Stimulated activated CD8-positive, alpha-beta memory T cell treated with anti-CD3 and anti-CD28 coated beads, Interleukin-15, amount 100 ng/mL, for 4 hours (primary cell): ENCODE results near the gene SDK2.
"Not testable (repeated sequence)": the region's sequence is repeated elsewhere in the genome, so short reads cannot be mapped to it uniquely, and the experiment has no call there.

Experiments used
- DNase-seq, 2 donors: peaks; one replicate each; pipeline ENCODE4 v3.0.0-alpha.2; 2020; ENCODE audit warnings: low read depth in 2 of 2

The SDK2 gene

DNA sequence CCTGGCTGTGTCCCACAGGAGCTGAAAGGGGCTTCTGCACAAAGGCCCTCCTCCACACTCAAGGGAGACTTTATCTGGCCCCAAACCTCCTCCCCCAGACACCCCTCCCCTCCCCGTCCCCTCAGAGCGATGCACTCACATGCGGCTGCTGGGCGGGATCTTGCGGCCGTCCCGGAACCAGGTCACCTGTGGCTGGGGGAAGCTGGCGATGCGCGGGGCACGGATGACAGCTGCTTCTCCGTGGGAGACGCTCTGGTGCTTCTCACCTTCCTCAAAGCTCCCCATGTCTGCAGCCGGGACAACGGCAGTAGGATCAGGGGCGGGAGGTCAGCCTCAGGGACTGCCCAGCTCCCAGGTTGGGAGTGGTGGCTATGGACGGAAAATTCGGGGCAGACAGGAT, 188.5 kb downstream of the SDK2 start:
- no peak for DNase-seq

DNA sequence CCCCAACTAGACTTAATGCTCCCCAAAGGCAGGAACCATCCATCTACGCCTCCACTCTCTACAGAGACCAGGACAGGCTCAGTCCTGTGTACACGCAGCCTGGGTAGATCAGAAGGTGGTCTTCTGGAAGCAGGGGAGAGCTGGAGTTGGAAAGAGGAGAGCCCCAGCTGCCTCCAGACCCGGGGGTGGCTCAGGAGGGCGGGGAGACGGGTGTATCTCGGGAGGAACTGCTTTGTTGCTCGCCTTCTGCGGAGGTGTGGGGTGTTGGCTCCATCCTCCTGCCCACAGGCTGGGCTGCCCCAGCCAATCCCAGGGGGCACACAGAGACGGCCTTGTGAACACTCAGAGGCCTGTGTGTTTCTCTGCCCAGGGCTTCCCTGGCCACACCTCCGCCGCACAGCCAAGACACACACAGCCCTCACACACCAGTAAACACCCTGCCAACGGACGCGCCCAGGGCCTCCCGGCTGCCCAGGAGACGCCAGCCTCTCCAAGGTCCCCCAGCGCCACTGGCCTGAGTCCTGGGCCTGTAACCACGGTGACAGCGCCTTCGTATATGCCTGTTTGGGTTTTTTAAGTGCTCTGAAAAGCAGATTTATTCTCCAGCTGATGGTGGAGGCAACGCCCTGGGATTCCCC, 189.1 kb downstream of the SDK2 start:
- no peak for DNase-seq

- not testable (repeated sequence) for DNase-seq
Measured at GRCh38 chr17:73453494-73453893, 190.8 kb downstream of the SDK2 start.

DNA sequence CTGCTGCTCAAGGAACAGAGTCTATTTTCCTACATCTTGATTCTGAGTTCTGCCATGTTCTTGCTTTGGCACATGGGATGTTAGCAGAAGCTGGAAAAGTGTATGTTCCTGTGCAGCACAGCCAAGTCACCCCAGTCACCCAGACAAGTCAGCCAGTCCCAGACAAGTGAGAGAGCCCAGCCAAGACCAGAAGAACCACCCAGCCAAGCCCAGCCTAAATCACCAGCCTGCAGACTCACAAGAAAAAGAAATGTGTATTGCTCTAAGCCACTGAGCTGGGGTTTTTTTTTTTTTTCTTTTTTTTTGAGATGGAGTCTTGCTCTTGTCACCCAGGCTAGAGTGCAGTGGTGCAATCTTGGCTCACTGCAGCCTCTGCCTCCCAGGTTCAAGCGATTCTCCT, 191.2 kb downstream of the SDK2 start:
- DNase-seq, result no peak

GRCh38 chr17:73452009-73452408, 192.2 kb downstream of the SDK2 start:
- no peak for DNase-seq

DNA sequence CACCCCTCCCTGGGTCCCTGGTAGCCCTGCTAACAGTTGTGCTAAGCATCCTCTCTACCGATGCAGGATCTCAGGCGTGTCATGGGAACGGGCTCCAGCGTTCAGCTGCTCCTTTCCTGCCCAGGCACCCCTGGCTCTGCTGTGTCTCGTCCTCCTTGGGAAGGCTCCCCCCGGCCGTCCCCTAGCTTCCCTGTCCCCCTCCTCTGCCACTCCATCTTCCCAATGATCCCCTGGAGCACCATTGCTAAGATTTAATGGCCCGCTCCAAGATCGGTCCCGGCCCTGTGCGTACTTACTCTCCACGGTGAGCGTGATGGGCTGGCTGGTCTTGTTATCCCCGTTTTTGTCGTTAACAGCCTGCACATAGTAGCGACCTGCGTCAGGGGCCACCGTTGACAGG, 196.9 kb downstream of the SDK2 start:
- DNase-seq, result no peak

GRCh38 chr17:73446617-73447016, 197.6 kb downstream of the SDK2 start:
- DNase-seq, result no peak

DNA sequence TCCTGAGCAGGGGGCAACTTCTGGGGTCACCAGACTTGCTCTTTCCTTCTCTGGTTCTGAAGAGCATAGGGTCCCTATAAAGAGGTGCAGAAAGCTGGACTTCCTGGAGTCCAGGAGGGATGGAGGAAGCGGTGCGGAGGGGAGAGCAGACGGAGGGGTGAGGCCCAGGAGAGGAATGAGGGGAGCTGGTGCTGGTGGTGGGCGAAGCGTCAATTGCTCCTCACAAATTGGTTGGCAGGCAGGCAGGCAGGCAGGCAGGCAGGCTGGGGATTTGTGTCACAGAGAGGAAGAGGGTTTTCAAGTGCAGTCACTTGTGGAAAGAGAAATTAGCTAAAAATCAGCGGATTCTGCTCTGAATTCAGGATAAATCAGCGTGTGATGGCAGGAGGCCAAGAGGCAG, 198.8 kb downstream of the SDK2 start:
- DNase-seq, result no peak

DNA sequence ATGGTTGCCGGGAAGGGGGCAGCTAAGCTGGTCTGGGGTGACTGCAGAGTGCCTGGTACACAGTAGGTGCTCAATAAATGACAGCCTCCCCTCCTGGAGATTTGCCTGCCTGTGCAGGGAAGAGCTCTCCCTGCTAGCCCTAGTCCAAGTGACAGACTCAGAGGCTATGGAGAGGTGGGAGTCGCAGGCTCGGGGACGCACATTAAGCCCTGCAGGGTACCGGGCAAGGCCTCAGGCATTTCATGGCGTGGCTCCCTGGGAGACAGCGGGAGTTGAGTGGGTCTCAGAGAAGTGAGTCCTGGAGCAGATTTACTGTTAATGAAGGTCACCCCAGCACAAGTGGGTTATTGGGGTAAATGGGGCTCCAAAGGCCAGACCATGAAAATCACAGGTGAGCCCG, 200.2 kb downstream of the SDK2 start:
- DNase-seq, result no peak

- DNase-seq, result no peak
Measured at GRCh38 chr17:73439597-73439996, 204.6 kb downstream of the SDK2 start.

GRCh38 chr17:73437826-73438225, 206.4 kb downstream of the SDK2 start:
- no peak for DNase-seq

- no peak for DNase-seq
Measured at GRCh38 chr17:73436954-73437353, 207.3 kb downstream of the SDK2 start.

DNA sequence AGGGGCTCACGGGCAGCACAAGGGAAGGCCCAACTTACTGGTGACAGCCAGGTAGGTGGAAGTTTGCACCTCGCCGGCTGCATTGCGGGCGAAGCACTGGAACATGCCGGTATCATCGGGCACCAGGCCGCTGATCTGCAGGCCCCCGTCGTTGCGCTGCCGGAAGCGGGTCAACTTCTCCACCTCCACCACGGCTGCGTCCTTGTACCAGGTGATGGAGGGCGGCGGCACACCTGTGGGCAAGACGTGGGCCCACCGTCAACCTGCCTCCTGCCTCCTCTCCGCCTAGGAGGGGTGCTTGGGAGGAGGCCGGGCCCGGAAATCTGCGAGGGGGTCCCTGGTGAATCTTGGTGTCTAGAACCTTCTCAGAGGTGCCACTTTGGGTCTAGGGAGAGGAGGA, 208.8 kb downstream of the SDK2 start:
- DNase-seq, result no peak

DNA sequence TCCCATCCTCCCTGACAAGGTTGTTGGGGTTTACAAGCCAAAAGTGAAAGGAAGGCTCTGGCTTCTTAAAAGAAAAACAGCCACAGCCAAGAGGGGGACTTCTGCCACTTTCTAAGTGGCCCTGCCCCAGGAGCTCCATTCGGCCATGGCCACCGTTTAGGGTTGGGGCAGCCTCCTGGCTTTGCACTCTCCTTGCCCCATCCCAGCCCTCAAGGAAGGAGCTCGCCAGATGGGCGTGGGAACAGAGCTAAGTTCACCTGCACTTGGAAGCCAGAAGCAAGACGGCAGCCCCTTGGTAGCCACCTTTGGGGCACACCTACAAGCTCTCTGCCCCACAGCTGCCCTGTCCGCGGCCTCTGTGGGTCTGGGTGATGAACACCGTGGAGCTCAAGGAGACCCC, 210.1 kb downstream of the SDK2 start:
- no peak for DNase-seq

DNA sequence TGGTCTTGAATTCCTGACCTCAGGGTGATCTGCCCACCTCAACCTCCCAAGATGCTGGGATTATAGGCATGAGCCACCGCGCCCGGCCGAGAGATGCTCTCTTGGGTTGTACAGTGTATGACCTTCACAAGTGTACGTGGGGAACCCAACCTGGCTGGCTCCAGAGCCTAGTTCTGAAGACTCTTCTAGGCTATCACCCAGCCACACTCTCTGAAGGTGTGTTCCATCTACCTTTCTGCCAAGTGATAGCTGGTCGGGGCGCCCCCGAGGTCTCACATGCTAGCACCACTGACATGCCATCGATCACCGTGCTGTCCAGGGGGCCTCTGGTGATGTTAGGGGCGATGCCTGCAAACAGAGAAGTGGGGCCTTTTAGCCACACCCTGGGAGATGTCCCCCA, 210.7 kb downstream of the SDK2 start:
- no peak for DNase-seq

- no peak for DNase-seq
Measured at GRCh38 chr17:73432624-73433190, 211.5 kb downstream of the SDK2 start.

GRCh38 chr17:73431401-73432205, 212.6 kb downstream of the SDK2 start:
- no peak for DNase-seq

GRCh38 chr17:73430848-73431247, 213.4 kb downstream of the SDK2 start:
- no peak for DNase-seq

DNA sequence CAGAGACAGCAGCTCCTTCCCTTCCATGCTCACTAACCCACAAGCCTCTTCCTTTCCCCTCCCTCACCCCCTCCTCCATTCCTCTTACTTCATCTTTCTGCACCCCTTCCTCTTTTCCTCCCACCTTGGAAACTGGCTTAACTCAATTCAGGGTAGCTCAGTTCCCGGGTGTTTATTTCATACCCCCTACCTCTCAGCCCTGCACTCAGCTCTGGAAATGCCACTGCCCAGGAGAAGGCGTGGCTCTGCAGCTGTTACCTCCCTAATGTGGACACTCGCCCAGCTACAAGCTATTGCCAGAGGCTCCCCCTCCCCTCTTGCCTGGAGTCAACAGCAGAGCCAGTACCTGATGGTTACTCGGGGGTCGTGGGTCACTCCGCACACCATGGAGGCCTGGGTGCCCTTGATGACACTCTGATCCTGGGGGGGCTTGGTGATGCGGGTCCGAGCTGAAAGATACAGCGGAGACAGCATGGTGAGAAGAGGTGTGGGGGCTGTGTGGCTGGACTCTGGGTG, 214.0 kb downstream of the SDK2 start:
- no peak for DNase-seq

- peak; percentile 56 to 72 for DNase-seq
Measured at GRCh38 chr17:73429440-73430164, 214.6 kb downstream of the SDK2 start.

DNA sequence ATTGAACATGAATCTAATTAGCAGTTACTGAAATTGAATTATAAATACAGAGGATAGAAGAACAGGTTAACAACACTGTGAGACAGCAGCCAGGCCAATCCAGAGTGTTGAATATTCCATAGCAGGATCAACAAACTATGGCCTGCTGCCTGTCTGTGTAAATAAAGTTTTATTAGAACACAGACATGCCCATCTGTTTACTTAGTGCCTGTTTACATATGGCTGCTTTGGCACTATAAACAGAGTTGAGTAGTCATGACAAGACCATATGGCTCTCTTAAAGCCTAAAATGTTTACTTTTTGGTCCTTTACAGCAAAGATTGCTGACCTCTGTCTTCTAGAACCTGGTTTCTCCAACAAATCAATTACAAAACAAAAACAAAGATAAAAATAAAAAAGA, 217.0 kb downstream of the SDK2 start:
- DNase-seq, result no peak

- no peak for DNase-seq
Measured at GRCh38 chr17:73424571-73424970, 219.7 kb downstream of the SDK2 start.
